WERI-Rb-1 (cell line): Measurements from ENCODE around the gene UBE2G1.
"Not testable (repeated sequence)": the region's sequence is repeated elsewhere in the genome, so short reads cannot be mapped to it uniquely, and the experiment has no call there.

Source experiments
- DNase-seq: peaks from one replicate; pipeline ENCODE4 v3.0.0-alpha.2; 2020
- H3K27ac ChIP-seq: fragments of 250-450 bp; sonication (Bioruptor Pico); 2 replicates; pipeline ENCODE4 v1.5.1; 2020; ENCODE audit warnings: mild to moderate bottlenecking, moderate library complexity
- H3K27me3 ChIP-seq: fragments of 250-450 bp; sonication (Bioruptor Pico); 2 replicates; pipeline ENCODE4 v1.5.1; 2021; ENCODE audit warnings: mild to moderate bottlenecking, low read depth, moderate library complexity; ENCODE audit not compliant: insufficient read depth, severe bottlenecking
- H3K36me3 ChIP-seq: fragments of 250-450 bp; sonication (Bioruptor Pico); 2 replicates; pipeline ENCODE4 v1.5.1; 2020; ENCODE audit warnings: mild to moderate bottlenecking, moderate library complexity
- H3K4me3 ChIP-seq: 2 replicates; pipeline ENCODE4 v1.5.1; 2011; ENCODE audit warnings: low read depth, mild to moderate bottlenecking, control low read depth, low read length
- H3K9me3 ChIP-seq: fragments of 250-450 bp; sonication (Bioruptor Pico); 2 replicates; pipeline ENCODE4 v1.5.1; 2021; ENCODE audit warnings: mild to moderate bottlenecking, moderate library complexity; ENCODE audit not compliant: severe bottlenecking
- CTCF ChIP-seq: IDR thresholded peaks from 2 replicates; pipeline ENCODE4 v1.5.1; 2011; ENCODE audit warnings: low read depth, mild to moderate bottlenecking, control low read depth, inconsistent platforms, low read length

Gene UBE2G1

GRCh38 chr17:4266550-4266949 lies 99.9 kb downstream of the UBE2G1 start:
- H3K27me3 ChIP-seq: no peaks in the 10 kb centered on the region
- no peak overlapping the region for H3K27ac ChIP-seq
- H3K9me3 ChIP-seq: no peaks in the 10 kb centered on the region
- TF ChIP-seq CTCF: no peak
- no peak for DNase-seq
- H3K4me3 ChIP-seq: no peak overlapping the region
- peaks cover 13% of the 10 kb centered on the region for H3K36me3 ChIP-seq

DNA sequence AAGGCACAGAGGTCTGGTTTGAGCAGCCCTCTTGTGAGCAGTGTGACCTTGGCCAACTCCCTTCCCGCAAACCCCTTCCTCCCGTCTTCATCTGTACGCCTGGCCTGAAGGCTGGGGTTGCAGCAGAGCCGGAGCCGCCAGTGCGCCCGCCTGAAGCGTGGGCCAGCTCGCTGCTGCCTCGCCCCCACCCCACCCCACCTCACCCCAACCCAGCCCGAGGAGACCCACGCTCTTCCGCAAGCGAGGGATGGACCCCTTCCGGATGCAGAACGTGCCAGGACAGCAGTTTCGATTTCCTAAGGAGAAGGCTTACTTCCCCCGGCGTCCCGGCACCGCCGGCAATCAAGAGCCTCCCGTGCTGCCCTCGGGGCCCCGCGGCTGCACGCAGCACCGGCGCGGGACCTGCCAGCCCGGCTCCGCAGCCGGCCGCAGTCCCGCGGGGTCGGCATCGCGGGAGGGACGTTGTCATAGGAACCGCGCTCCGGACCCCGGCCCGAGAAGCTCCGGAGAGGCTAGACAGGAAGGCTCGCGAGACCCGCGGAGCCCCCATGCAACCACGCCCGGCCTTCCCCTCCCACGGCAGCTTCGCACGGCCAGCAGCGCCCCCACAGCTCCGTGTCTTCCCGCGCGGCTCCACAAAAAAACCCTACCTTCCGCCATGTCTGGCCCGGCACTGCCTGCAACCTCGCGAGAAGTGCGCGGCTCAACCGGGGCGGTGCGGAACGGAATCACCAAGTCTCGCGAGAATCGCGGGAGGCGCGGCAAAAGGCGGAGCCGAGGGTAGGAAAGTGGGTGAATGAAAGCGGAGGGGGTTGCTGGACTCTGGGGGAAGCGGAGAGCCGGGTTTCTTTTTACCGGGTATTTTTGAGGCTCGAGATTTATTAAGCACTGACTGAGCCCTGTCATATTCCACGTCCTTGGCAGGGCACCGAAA lies 102.9 kb downstream of the UBE2G1 start, which contains the start of gene ANKFY1:
ANKFY1 (minus strand) TSS at position 698 of the 934 bp plus-strand sequence; CDS start at position 660, 38 bp downstream.
- peak within 1 kb of the TSS; percentile 78 for H3K4me3 ChIP-seq
- DNase-seq: peak; percentile 96
- H3K36me3 ChIP-seq: peaks cover 34% of the 10 kb centered on the region
- no peaks in the 10 kb centered on the region for H3K27me3 ChIP-seq
- H3K9me3 ChIP-seq: peaks cover 12% of the 10 kb centered on the region
- TF ChIP-seq CTCF: peak; percentile 32
- peak within 1 kb of the TSS; percentile 89 for H3K27ac ChIP-seq

- H3K36me3 ChIP-seq: peaks cover 28% of the 10 kb centered on the region
- no peak overlapping the region for H3K27ac ChIP-seq
- no peaks in the 10 kb centered on the region for H3K27me3 ChIP-seq
- DNase-seq: no peak
- no peak for TF ChIP-seq CTCF
- peaks cover 12% of the 10 kb centered on the region for H3K9me3 ChIP-seq
- H3K4me3 ChIP-seq: peak overlapping the region; percentile 78
Observed at GRCh38 chr17:4262703-4263102, 103.8 kb downstream of the UBE2G1 start.

DNA sequence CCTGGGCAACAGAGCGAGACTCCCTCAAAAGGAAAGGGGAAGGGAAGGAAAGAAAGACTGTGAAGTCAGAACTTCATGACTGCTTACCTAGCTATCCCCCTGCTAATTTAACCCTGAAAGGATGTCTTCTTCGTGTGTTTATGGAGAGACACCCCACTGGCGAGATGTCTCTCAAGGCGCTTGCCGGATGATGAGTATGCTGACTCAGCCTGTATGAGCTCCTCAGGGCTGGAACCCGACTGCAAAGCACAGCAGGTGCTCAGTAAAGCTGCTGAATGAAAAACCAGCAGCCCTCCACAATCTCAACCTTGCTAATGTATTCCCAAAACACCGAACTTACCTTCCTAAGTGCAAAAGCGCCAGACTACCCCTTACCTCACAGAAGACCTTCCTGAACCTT lies 105.0 kb downstream of the UBE2G1 start:
- Histone ChIP-seq H3K27ac (no peak overlapping the region), H3K36me3 (peaks cover 39% of the 10 kb centered on the region), H3K9me3 (peaks cover 12% of the 10 kb centered on the region), H3K4me3 (no peak overlapping the region), H3K27me3 (no peaks in the 10 kb centered on the region)
- no peak for TF ChIP-seq CTCF
- no peak for DNase-seq

DNA sequence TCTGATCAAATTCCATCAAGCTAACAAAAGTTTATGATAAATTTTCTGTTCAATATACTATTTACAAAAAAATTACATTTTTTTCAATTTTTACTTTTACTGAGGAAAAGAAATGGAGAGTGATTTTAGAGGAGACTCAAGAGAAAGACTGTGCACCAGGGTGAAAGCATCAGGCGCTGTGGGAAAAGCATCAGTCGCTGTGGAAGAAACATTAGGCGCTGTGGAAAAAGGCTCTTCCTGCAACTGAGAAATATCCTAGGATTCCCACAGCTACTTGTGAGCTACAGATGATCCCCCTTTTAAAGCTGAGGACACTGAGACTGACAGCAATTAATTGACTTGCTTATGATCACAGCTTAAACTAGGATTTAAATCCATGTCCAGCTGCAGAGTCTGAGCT lies 107.6 kb downstream of the UBE2G1 start:
- Histone ChIP-seq H3K27ac (no peak overlapping the region), H3K27me3 (no peaks in the 10 kb centered on the region), H3K36me3 (peaks cover 40% of the 10 kb centered on the region), H3K9me3 (peaks cover 12% of the 10 kb centered on the region), H3K4me3 (no peak overlapping the region)
- TF ChIP-seq CTCF: no peak
- DNase-seq: no peak

GRCh38 chr17:4256952-4257351 lies 109.5 kb downstream of the UBE2G1 start:
- Histone ChIP-seq H3K36me3 (peaks cover 40% of the 10 kb centered on the region), H3K9me3 (peaks cover 12% of the 10 kb centered on the region), H3K27ac (no peak overlapping the region), H3K27me3 (no peaks in the 10 kb centered on the region), H3K4me3 (no peak overlapping the region)
- TF ChIP-seq CTCF: no peak
- DNase-seq: no peak

DNA sequence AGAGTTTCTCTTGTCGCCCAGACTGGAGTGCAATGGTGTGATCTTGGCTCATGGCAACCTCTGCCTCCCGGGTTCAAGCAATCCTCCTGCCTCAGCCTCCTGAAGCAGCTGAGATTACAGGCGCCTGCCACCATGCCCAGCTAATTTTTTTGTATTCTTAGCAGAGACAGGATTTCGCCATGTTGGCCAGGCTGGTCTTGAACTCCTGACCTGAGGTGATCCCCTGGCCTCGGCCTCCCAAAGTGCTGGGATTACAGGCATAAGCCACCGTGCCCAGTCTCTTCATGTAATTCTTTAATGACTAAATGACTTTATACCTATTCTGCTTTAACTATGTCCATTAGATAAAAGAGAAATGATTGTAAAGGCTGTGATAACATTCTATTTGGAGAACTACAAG lies 111.2 kb downstream of the UBE2G1 start:
- Histone ChIP-seq H3K9me3 (peaks cover 12% of the 10 kb centered on the region), H3K36me3 (peaks cover 30% of the 10 kb centered on the region)
- not testable (repeated sequence) for H3K4me3 ChIP-seq, H3K27me3 ChIP-seq, H3K27ac ChIP-seq
- peak; percentile 12 for DNase-seq
